ENCODE data around the gene PPM1J.

- TF ChIP-seq GATA3 (IDR thresholded peaks at IDR 0.05; ENCODE audit: low read depth, low read length) (no peak), GATA2 (IDR thresholded peaks at IDR 0.05; ENCODE audit: low read depth, low read length) (no peak)
Measured at GRCh38 chr1:112721966-112722524, 6.9 kb upstream of the PPM1J start.
